Measurements from ENCODE around the gene HCAR2. TPM values are rescaled to one million over a fixed set of nuclear protein-coding genes. Genes with fewer than 3 reads are reported as not detected.
"Not testable (repeated sequence)": the region's sequence is repeated elsewhere in the genome, so short reads cannot be mapped to it uniquely, and the experiment has no call there.

Gene HCAR2
- total RNA-seq, 1 experiment from 2014 or later: not detected

GRCh38 chr12:122681814-122682213 is 21.3 kb downstream of the HCAR2 start:
- intact Hi-C loops (cut with micrococcal nuclease): no loop called here
- TF ChIP-seq CBX3 (IDR thresholded peaks at IDR 0.05; ENCODE audit: low read depth) (no peak), SRF (IDR thresholded peaks at IDR 0.05; ENCODE audit: low read depth) (no peak), EZH2phosphoT487 (IDR thresholded peaks at IDR 0.05; ENCODE audit: borderline replicate concordance) (no peak), EGR1 (IDR thresholded peaks at IDR 0.05; ENCODE audit: low read depth) (no peak), REST (IDR thresholded peaks at IDR 0.05; ENCODE audit: low read depth) (no peak), FOSL1 (IDR thresholded peaks at IDR 0.05; ENCODE audit: low read depth) (no peak)
- DNase-seq (ENCODE audit: low read depth, low spot score): no peak
- CTCF ChIA-PET: no interaction called here
- Histone ChIP-seq H3K36me3 (ENCODE audit: control insufficient read depth in 1 of 2, insufficient read depth in 2 of 2, low read length in 2 of 2) (no peaks in the 10 kb centered on the region), H3K9me2 (ENCODE audit: insufficient read depth) (no peaks in the 10 kb centered on the region), H4K20me1 (ENCODE audit: insufficient read depth) (no peaks in the 10 kb centered on the region), H3K4me1 (ENCODE audit: control insufficient read depth in 1 of 2, insufficient read depth in 2 of 2, low read length in 2 of 2) (peaks cover 17 to 25% of the 10 kb centered on the region in 2 experiments), H3K79me2 (ENCODE audit: insufficient read depth, low read length) (no peaks in the 10 kb centered on the region), H3K27me3 (ENCODE audit: insufficient read depth, low read length) (no peaks in the 10 kb centered on the region), H3K27ac (ENCODE audit: low read depth, low read length) (no peak overlapping the region), H2AFZ (ENCODE audit: low read depth, low read length, poor library complexity, severe bottlenecking) (no peak overlapping the region), H3K9me3 (ENCODE audit: control insufficient read depth in 1 of 2, insufficient read depth in 1 of 2, low read depth in 1 of 2, low read length in 2 of 2) (no peaks in the 10 kb centered on the region), H3K4me2 (ENCODE audit: low read length) (no peak overlapping the region), H3K9ac (ENCODE audit: low read length) (no peak overlapping the region), H3K4me3 (replicated peaks in 1 of 2; ENCODE audit: low read depth in 1 of 2, low read length in 2 of 2) (no peak overlapping the region)
- RAD21 ChIA-PET (ENCODE audit: low non-redundant PET in 1 of 2, low total read pairs in 2 of 2, uncharacterized antibody in 2 of 2, unreplicated experiment in 2 of 2): no interaction called here
- BruUV-seq (replicated peaks): no TSS peak
- POLR2A ChIA-PET: no interaction called here
- no peak for ATAC-seq

- H4K20me1 ChIP-seq (ENCODE audit: insufficient read depth); H3K36me3 ChIP-seq (ENCODE audit: control insufficient read depth in 1 of 2, insufficient read depth in 2 of 2, low read length in 2 of 2); H3K9me2 ChIP-seq (ENCODE audit: insufficient read depth); H2AFZ ChIP-seq (ENCODE audit: low read depth, low read length, poor library complexity, severe bottlenecking); H3K27ac ChIP-seq (ENCODE audit: low read depth, low read length); intact Hi-C loops (cut with micrococcal nuclease); H3K4me3 ChIP-seq (replicated peaks in 1 of 2; ENCODE audit: low read depth in 1 of 2, low read length in 2 of 2); CTCF ChIA-PET; H3K9ac ChIP-seq (ENCODE audit: low read length); H3K27me3 ChIP-seq (ENCODE audit: insufficient read depth, low read length); POLR2A ChIA-PET; H3K79me2 ChIP-seq (ENCODE audit: insufficient read depth, low read length); ATAC-seq; H3K9me3 ChIP-seq (ENCODE audit: control insufficient read depth in 1 of 2, insufficient read depth in 1 of 2, low read depth in 1 of 2, low read length in 2 of 2); RAD21 ChIA-PET (ENCODE audit: low non-redundant PET in 1 of 2, low total read pairs in 2 of 2, uncharacterized antibody in 2 of 2, unreplicated experiment in 2 of 2); DNase-seq (ENCODE audit: low read depth, low spot score); H3K4me2 ChIP-seq (ENCODE audit: low read length); BruUV-seq (replicated peaks): not testable (repeated sequence)
- H3K4me1 ChIP-seq (ENCODE audit: control insufficient read depth in 1 of 2, insufficient read depth in 2 of 2, low read length in 2 of 2): peaks cover 17 to 25% of the 10 kb centered on the region in 2 experiments
Measured at GRCh38 chr12:122680989-122681388, 22.2 kb downstream of the HCAR2 start.

GRCh38 chr12:122676781-122677180 is 26.4 kb downstream of the HCAR2 start:
- H3K36me3 ChIP-seq (ENCODE audit: control insufficient read depth in 1 of 2, insufficient read depth in 2 of 2, low read length in 2 of 2); H3K4me2 ChIP-seq (ENCODE audit: low read length); RAD21 ChIA-PET (ENCODE audit: low non-redundant PET in 1 of 2, low total read pairs in 2 of 2, uncharacterized antibody in 2 of 2, unreplicated experiment in 2 of 2); ATAC-seq; CTCF ChIA-PET; H4K20me1 ChIP-seq (ENCODE audit: insufficient read depth); H3K9ac ChIP-seq (ENCODE audit: low read length); H2AFZ ChIP-seq (ENCODE audit: low read depth, low read length, poor library complexity, severe bottlenecking); H3K9me3 ChIP-seq (ENCODE audit: control insufficient read depth in 1 of 2, insufficient read depth in 1 of 2, low read depth in 1 of 2, low read length in 2 of 2); BruUV-seq (replicated peaks); H3K9me2 ChIP-seq (ENCODE audit: insufficient read depth); H3K79me2 ChIP-seq (ENCODE audit: insufficient read depth, low read length); POLR2A ChIA-PET; intact Hi-C loops (cut with micrococcal nuclease); H3K4me3 ChIP-seq (replicated peaks in 1 of 2; ENCODE audit: low read depth in 1 of 2, low read length in 2 of 2); DNase-seq (ENCODE audit: low read depth, low spot score); H3K27me3 ChIP-seq (ENCODE audit: insufficient read depth, low read length); H3K27ac ChIP-seq (ENCODE audit: low read depth, low read length): not testable (repeated sequence)
- peaks cover 17 to 25% of the 10 kb centered on the region in 2 experiments for H3K4me1 ChIP-seq (ENCODE audit: control insufficient read depth in 1 of 2, insufficient read depth in 2 of 2, low read length in 2 of 2)

Measured in HCT116 (cell line).